ENCODE measurements around the gene MOCOS.

The MOCOS gene

DNA sequence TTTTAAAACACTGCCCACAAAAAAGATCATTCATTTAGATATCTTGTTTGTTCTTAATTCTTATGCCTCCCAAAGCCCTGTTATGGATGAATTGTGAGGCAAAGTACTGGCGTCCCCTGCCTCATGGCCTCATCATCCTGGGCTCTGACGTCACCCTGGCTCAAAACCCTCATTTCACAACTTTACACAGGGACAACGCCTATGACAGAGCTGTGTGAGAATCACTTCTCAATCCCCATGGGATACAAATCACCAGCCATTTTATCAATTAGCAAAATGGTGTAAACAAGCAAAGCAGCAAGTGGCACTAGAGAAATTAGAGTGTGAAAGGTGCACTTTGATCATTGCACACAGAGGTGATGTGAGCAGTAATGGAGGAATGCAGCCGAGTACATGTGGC, 126.8 kb downstream of the MOCOS start:
- no peaks in the 10 kb centered on the region for H3K79me2 ChIP-seq (ENCODE audit: control insufficient read depth, low read length)
- no peaks in the 10 kb centered on the region for H3K9me2 ChIP-seq (replicated peaks; ENCODE audit: control insufficient read depth, low read length)
- no peaks in the 10 kb centered on the region for H3F3A ChIP-seq (ENCODE audit: control insufficient read depth, insufficient read depth)
- H3K4me3 ChIP-seq (ENCODE audit: low read length), result no peak overlapping the region
- TF ChIP-seq, protein P1, sequence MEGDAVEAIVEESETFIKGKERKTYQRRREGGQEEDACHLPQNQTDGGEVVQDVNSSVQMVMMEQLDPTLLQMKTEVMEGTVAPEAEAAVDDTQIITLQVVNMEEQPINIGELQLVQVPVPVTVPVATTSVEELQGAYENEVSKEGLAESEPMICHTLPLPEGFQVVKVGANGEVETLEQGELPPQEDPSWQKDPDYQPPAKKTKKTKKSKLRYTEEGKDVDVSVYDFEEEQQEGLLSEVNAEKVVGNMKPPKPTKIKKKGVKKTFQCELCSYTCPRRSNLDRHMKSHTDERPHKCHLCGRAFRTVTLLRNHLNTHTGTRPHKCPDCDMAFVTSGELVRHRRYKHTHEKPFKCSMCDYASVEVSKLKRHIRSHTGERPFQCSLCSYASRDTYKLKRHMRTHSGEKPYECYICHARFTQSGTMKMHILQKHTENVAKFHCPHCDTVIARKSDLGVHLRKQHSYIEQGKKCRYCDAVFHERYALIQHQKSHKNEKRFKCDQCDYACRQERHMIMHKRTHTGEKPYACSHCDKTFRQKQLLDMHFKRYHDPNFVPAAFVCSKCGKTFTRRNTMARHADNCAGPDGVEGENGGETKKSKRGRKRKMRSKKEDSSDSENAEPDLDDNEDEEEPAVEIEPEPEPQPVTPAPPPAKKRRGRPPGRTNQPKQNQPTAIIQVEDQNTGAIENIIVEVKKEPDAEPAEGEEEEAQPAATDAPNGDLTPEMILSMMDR (IDR thresholded peaks at IDR 0.05; ENCODE audit: low read depth, low read length, poor library complexity, severe bottlenecking), result no peak
- TF ChIP-seq EZH2phosphoT487 (IDR thresholded peaks at IDR 0.05; ENCODE audit: borderline replicate concordance, low read length), result no peak
- peaks cover 3% of the 10 kb centered on the region; the same call in 1 of the 2 replicates for H3K27me3 ChIP-seq (ENCODE audit: control insufficient read depth, low read length)
- H4K20me1 ChIP-seq (ENCODE audit: control insufficient read depth, insufficient read depth, low read depth, low read length), result no peaks in the 10 kb centered on the region
- peaks cover 5% of the 10 kb centered on the region; the same call in 1 of the 2 replicates for H3K9me3 ChIP-seq (ENCODE audit: control insufficient read depth, insufficient read depth, low read length)
- H3K4me2 ChIP-seq (ENCODE audit: low read length), result no peak overlapping the region
- no peaks in the 10 kb centered on the region for H3K36me3 ChIP-seq (ENCODE audit: control insufficient read depth, low read length)
- no peaks in the 10 kb centered on the region for H3K4me1 ChIP-seq (ENCODE audit: control insufficient read depth, low read length)
- no peak overlapping the region for H3K27ac ChIP-seq (ENCODE audit: low read depth, low read length)

DNA sequence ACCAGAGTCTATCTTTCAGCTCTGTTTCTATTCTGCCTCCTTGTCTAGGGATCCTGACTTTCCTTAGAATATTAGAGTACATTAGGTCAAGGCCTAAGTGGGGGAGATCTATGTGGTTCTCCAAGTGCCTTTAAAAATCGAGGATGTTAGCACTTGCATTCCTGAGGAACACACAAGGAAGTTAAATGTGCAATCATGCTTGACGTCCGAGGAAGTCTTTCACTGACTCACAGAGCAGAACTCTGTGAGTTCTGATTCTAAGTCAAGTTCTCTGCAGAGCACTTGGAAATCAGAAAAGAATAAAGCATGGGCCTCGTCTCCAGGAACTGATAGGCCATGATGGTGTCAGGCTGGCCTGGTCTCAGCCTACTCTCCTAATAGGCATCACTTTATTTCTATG, 127.5 kb downstream of the MOCOS start:
- no peaks in the 10 kb centered on the region for H3K79me2 ChIP-seq (ENCODE audit: control insufficient read depth, low read length)
- H3K36me3 ChIP-seq (ENCODE audit: control insufficient read depth, low read length), result no peaks in the 10 kb centered on the region
- no peak overlapping the region for H3K27ac ChIP-seq (ENCODE audit: low read depth, low read length)
- H4K20me1 ChIP-seq (ENCODE audit: control insufficient read depth, insufficient read depth, low read depth, low read length), result no peaks in the 10 kb centered on the region
- H3F3A ChIP-seq (ENCODE audit: control insufficient read depth, insufficient read depth), result no peaks in the 10 kb centered on the region
- no peak overlapping the region for H3K4me3 ChIP-seq (ENCODE audit: low read length)
- H3K9me3 ChIP-seq (ENCODE audit: control insufficient read depth, insufficient read depth, low read length), result peaks cover 5% of the 10 kb centered on the region; the same call in 1 of the 2 replicates
- TF ChIP-seq, protein P1 (IDR thresholded peaks at IDR 0.05; ENCODE audit: low read depth, low read length, poor library complexity, severe bottlenecking), result no peak
- TF ChIP-seq EZH2phosphoT487 (IDR thresholded peaks at IDR 0.05; ENCODE audit: borderline replicate concordance, low read length), result no peak
- H3K4me2 ChIP-seq (ENCODE audit: low read length), result no peak overlapping the region
- peaks cover 3% of the 10 kb centered on the region; the same call in 1 of the 2 replicates for H3K27me3 ChIP-seq (ENCODE audit: control insufficient read depth, low read length)
- H3K9me2 ChIP-seq (replicated peaks; ENCODE audit: control insufficient read depth, low read length), result no peaks in the 10 kb centered on the region
- H3K4me1 ChIP-seq (ENCODE audit: control insufficient read depth, low read length), result no peaks in the 10 kb centered on the region

DNA sequence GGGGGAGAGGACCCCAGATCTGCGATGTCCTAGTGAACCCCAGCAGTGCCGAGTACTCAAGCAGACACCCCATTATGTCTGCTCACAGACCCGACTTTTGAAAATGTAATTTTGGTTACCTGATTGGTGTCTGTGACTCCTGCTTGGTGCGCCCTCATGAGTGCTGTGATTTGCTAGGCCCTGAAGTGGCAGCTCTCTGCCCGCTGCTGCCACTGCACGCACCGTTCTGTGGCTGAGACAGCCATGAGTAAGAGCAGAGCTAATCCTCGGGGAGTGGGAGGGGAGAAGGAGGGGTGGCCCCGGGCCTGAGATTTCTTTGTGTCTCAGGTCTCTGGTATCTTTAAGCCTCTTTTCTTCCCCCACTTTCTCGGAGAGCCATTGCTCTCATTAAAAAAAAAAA, 128.4 kb downstream of the MOCOS start:
- no peak for TF ChIP-seq EZH2phosphoT487 (IDR thresholded peaks at IDR 0.05; ENCODE audit: borderline replicate concordance, low read length)
- TF ChIP-seq, protein P1 (IDR thresholded peaks at IDR 0.05; ENCODE audit: low read depth, low read length, poor library complexity, severe bottlenecking), result no peak
- Histone ChIP-seq H3K79me2 (ENCODE audit: control insufficient read depth, low read length) (no peaks in the 10 kb centered on the region), H3F3A (ENCODE audit: control insufficient read depth, insufficient read depth) (no peaks in the 10 kb centered on the region), H3K4me2 (ENCODE audit: low read length) (no peak overlapping the region), H3K27ac (ENCODE audit: low read depth, low read length) (no peak overlapping the region), H3K36me3 (ENCODE audit: control insufficient read depth, low read length) (no peaks in the 10 kb centered on the region), H4K20me1 (ENCODE audit: control insufficient read depth, insufficient read depth, low read depth, low read length) (no peaks in the 10 kb centered on the region), H3K4me1 (ENCODE audit: control insufficient read depth, low read length) (no peaks in the 10 kb centered on the region), H3K9me3 (ENCODE audit: control insufficient read depth, insufficient read depth, low read length) (peaks cover 5% of the 10 kb centered on the region; the same call in 1 of the 2 replicates), H3K4me3 (ENCODE audit: low read length) (no peak overlapping the region), H3K9me2 (replicated peaks; ENCODE audit: control insufficient read depth, low read length) (no peaks in the 10 kb centered on the region), H3K27me3 (ENCODE audit: control insufficient read depth, low read length) (no peaks in the 10 kb centered on the region)
